Measurements from ENCODE around the gene WIPF3. TPM values are rescaled to one million over a fixed set of nuclear protein-coding genes. Genes with fewer than 3 reads are reported as not detected.

WIPF3 gene
- total RNA-seq, 2 donors from 2014 or later, result 3.0 to 85.9 TPM

DNA sequence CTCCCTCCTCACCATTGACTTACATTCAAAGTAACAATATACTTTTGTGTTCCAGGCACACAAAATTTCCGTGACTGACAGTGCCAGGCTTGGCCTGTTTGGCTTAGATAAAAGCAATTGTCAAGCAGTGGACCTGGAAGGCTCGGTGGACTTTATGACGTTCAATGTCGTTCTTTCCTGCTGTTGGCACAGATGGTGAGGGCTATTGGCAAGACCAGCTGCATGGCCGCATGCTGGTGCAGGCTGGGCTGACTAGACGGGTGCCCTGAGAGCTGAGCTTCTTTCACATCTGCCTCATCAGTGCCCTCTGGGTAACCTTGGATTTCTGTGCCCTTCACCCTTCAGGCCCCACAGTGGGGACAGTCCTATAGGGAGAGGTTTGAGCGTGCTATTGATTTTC, 45.2 kb downstream of the WIPF3 start:
- no peaks in the 10 kb centered on the region for H3K4me1 ChIP-seq (replicated peaks)
- WGBS, result 61% methylated on average over 7 of the region's 7 CpGs
- H3K9me3 ChIP-seq, result no peaks in the 10 kb centered on the region
- H3K36me3 ChIP-seq, result no peaks in the 10 kb centered on the region
- no peak for DNase-seq (ENCODE audit: low spot score)
- no peak overlapping the region for H3K4me3 ChIP-seq
- H3K27me3 ChIP-seq (replicated peaks; ENCODE audit: insufficient read depth), result peaks cover 2% of the 10 kb centered on the region
- intact Hi-C loops (cut with DNase I), result no loop called here
- no peak overlapping the region for H3K27ac ChIP-seq
- TF ChIP-seq, protein P1, sequence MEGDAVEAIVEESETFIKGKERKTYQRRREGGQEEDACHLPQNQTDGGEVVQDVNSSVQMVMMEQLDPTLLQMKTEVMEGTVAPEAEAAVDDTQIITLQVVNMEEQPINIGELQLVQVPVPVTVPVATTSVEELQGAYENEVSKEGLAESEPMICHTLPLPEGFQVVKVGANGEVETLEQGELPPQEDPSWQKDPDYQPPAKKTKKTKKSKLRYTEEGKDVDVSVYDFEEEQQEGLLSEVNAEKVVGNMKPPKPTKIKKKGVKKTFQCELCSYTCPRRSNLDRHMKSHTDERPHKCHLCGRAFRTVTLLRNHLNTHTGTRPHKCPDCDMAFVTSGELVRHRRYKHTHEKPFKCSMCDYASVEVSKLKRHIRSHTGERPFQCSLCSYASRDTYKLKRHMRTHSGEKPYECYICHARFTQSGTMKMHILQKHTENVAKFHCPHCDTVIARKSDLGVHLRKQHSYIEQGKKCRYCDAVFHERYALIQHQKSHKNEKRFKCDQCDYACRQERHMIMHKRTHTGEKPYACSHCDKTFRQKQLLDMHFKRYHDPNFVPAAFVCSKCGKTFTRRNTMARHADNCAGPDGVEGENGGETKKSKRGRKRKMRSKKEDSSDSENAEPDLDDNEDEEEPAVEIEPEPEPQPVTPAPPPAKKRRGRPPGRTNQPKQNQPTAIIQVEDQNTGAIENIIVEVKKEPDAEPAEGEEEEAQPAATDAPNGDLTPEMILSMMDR (IDR thresholded peaks at IDR 0.05), result no peak
- TF ChIP-seq POLR2AphosphoS5 (IDR thresholded peaks at IDR 0.05) (no peak), POLR2A (IDR thresholded peaks at IDR 0.05) (no peak)

DNA sequence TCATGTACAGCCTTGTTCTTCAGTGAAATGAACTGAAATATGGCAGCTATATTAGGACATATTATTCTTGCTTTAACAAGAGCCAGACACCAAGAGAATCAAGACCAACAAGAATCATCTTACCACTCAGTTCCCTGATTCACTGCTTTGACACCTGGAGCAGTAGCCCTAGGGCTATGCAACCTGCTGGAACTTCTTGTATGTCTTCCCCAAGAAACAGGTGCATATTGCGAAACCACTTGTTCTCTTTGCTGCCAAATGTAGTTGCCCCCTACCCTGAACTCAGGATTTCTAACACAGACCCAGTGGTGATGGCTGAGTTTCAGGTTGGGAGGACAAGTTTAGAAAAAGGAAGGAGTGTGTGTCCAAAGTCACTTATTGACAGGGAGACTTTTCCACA, 46.1 kb downstream of the WIPF3 start:
- H3K27me3 ChIP-seq (replicated peaks; ENCODE audit: insufficient read depth), result peaks cover 2% of the 10 kb centered on the region
- H3K27ac ChIP-seq, result no peak overlapping the region
- H3K4me3 ChIP-seq, result no peak overlapping the region
- intact Hi-C loops (cut with DNase I), result no loop called here
- TF ChIP-seq POLR2A (IDR thresholded peaks at IDR 0.05) (no peak), POLR2AphosphoS5 (IDR thresholded peaks at IDR 0.05) (no peak)
- TF ChIP-seq, protein P1 (IDR thresholded peaks at IDR 0.05), result no peak
- H3K4me1 ChIP-seq (replicated peaks), result no peaks in the 10 kb centered on the region
- WGBS, result 92% methylated on average over 1 of the region's 1 CpG
- DNase-seq (ENCODE audit: low spot score), result no peak
- no peaks in the 10 kb centered on the region for H3K9me3 ChIP-seq
- no peaks in the 10 kb centered on the region for H3K36me3 ChIP-seq

DNA sequence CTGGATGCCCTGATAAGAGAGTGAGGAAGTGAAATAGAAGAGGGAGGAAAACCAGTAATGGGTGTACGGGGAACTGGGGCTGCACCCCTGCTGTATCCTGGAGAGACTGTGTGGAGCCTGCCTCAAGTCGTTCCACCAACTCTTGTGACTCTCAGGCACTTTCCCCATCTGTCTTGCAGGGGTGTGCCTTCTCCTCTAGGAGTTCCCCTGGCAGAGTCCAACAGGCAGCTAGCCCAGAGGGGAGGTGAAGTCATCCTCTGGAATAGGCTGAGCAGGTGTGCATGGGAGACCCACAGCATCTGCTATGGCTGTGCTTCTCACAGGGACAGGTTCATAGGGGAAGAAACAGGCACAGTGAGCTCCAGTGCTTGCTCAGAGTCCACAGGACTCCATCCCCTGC, 46.8 kb downstream of the WIPF3 start:
- H3K9me3 ChIP-seq, result no peaks in the 10 kb centered on the region
- intact Hi-C loops (cut with DNase I), result no loop called here
- TF ChIP-seq, protein P1 (IDR thresholded peaks at IDR 0.05), result no peak
- TF ChIP-seq POLR2A (IDR thresholded peaks at IDR 0.05) (no peak), POLR2AphosphoS5 (IDR thresholded peaks at IDR 0.05) (no peak)
- H3K4me1 ChIP-seq (replicated peaks), result no peaks in the 10 kb centered on the region
- no peak for DNase-seq (ENCODE audit: low spot score)
- 57% methylated on average over 2 of the region's 2 CpGs for WGBS
- H3K27ac ChIP-seq, result no peak overlapping the region
- H3K27me3 ChIP-seq (replicated peaks; ENCODE audit: insufficient read depth), result peaks cover 2% of the 10 kb centered on the region
- H3K36me3 ChIP-seq, result no peaks in the 10 kb centered on the region
- no peak overlapping the region for H3K4me3 ChIP-seq

GRCh38 chr7:29853789-29854188, 47.5 kb downstream of the WIPF3 start:
- H3K36me3 ChIP-seq, result no peaks in the 10 kb centered on the region
- 32% methylated on average over 9 of the region's 9 CpGs for WGBS

More at GRCh38 chr7:29853789-29854188, 47.5 kb downstream of the WIPF3 start:
- DNase-seq (ENCODE audit: low spot score), result no peak
- no peaks in the 10 kb centered on the region for H3K9me3 ChIP-seq
- H3K4me3 ChIP-seq, result no peak overlapping the region
- intact Hi-C loops (cut with DNase I), result no loop called here
- no peaks in the 10 kb centered on the region for H3K4me1 ChIP-seq (replicated peaks)
- TF ChIP-seq POLR2AphosphoS5 (IDR thresholded peaks at IDR 0.05), result peak; percentile 15
- TF ChIP-seq, protein P1 (IDR thresholded peaks at IDR 0.05), result no peak
- no peak for TF ChIP-seq POLR2A (IDR thresholded peaks at IDR 0.05)
- H3K27ac ChIP-seq, result no peak overlapping the region
- peaks cover 2% of the 10 kb centered on the region for H3K27me3 ChIP-seq (replicated peaks; ENCODE audit: insufficient read depth)
